Fibroblast of lung (primary cell): ENCODE measurements around the gene RAP1GAP2.
"Not testable (repeated sequence)": the region's sequence is repeated elsewhere in the genome, so short reads cannot be mapped to it uniquely, and the experiment has no call there.

Experiments
- EZH2 ChIP-seq: IDR thresholded peaks from 2 replicates; pipeline ENCODE4 v1.5.1; 2012; ENCODE audit warnings: low read length, control low read depth, mild to moderate bottlenecking; ENCODE audit errors: missing control alignments
- TF ChIP-seq, protein P1 (sequence below), 2 donors: IDR thresholded peaks in 1 of 2; conservative IDR thresholded peaks in 1 of 2; 1 replicate in 1 of 2; 2 replicates in 1 of 2; pipeline ENCODE4 v1.5.1; 2011 to 2012; ENCODE audit warnings: low read length in 2 of 2, control low read depth in 1 of 2, inconsistent platforms in 1 of 2, low read depth in 1 of 2, mild to moderate bottlenecking in 1 of 2

- TF ChIP-seq, protein P1, sequence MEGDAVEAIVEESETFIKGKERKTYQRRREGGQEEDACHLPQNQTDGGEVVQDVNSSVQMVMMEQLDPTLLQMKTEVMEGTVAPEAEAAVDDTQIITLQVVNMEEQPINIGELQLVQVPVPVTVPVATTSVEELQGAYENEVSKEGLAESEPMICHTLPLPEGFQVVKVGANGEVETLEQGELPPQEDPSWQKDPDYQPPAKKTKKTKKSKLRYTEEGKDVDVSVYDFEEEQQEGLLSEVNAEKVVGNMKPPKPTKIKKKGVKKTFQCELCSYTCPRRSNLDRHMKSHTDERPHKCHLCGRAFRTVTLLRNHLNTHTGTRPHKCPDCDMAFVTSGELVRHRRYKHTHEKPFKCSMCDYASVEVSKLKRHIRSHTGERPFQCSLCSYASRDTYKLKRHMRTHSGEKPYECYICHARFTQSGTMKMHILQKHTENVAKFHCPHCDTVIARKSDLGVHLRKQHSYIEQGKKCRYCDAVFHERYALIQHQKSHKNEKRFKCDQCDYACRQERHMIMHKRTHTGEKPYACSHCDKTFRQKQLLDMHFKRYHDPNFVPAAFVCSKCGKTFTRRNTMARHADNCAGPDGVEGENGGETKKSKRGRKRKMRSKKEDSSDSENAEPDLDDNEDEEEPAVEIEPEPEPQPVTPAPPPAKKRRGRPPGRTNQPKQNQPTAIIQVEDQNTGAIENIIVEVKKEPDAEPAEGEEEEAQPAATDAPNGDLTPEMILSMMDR (conservative IDR thresholded peaks at IDR 0.05 in 1 of 2, IDR thresholded peaks at IDR 0.05 in 1 of 2; ENCODE audit: low read depth in 1 of 2, low read length in 2 of 2), result not testable (repeated sequence)
- TF ChIP-seq EZH2, result not testable (repeated sequence)
Measured at GRCh38 chr17:3063507-3063906, 267.3 kb downstream of the RAP1GAP2 start, which contains the start of gene OR1D5.
